HEK293 (cell line): Measurements from ENCODE around the gene FOXG1.

ENCODE experiments used
- CTCF ChIA-PET: fragments of 350-600 bp; formaldehyde crosslinking; extraction: SDS; loops from one replicate; lab custom pipeline; 2021; ENCODE audit warnings: antibody characterized with exemption; lab: Yijun Ruan, JAX
- POLR2A ChIA-PET: fragments of 300-600 bp; formaldehyde crosslinking; extraction: SDS; loops from one replicate; lab custom pipeline; 2020; ENCODE audit warnings: antibody characterized with exemption, inconsistent platforms; lab: Yijun Ruan, JAX
- H3K27ac ChIP-seq: fragments of 200-500 bp; sonication (Bioruptor generic); 2 replicates; pipeline ENCODE4 v1.5.1; 2014; ENCODE audit warnings: low read depth, low read length, control low read depth, inconsistent platforms; ENCODE audit errors: extremely low read depth
- H3K36me3 ChIP-seq, 2 experiments: fragments of 200-500 bp in 1 of 2; sonication (Bioruptor generic) in 1 of 2; 1 replicate in 1 of 2; 2 replicates in 1 of 2; pipeline ENCODE4 v1.5.1; 2014 to 2017; ENCODE audit warnings: inconsistent platforms in 2 of 2, low read length in 2 of 2; ENCODE audit not compliant: control insufficient read depth in 2 of 2, insufficient read depth in 1 of 2
- H3K4me1 ChIP-seq: fragments of 200-500 bp; sonication (Bioruptor generic); 2 replicates; pipeline ENCODE4 v1.5.1; 2014; ENCODE audit warnings: mild to moderate bottlenecking, low read length, inconsistent platforms; ENCODE audit not compliant: control insufficient read depth, insufficient read depth
- H3K4me3 ChIP-seq: 2 replicates; pipeline ENCODE4 v1.5.1; 2011; ENCODE audit warnings: low read depth, mild to moderate bottlenecking, control low read depth, low read length, moderate library complexity
- H3K9me3 ChIP-seq: fragments of 200-500 bp; sonication (Bioruptor generic); 2 replicates; pipeline ENCODE4 v1.5.1; 2014; ENCODE audit warnings: low read depth, low read length, inconsistent platforms; ENCODE audit not compliant: control insufficient read depth, insufficient read depth
- GLIS1 ChIP-seq: fragments of 450-650 bp; formaldehyde crosslinking; IDR thresholded peaks from 2 replicates; pipeline ENCODE4 v1.5.1; 2016; ENCODE audit warnings: missing biosample characterization, missing genetic modification characterization
- SCRT1 ChIP-seq: fragments of 450-650 bp; formaldehyde crosslinking; IDR thresholded peaks from 2 replicates; pipeline ENCODE4 v1.5.1; 2016; ENCODE audit warnings: missing biosample characterization, missing genetic modification characterization, borderline replicate concordance
- TCF7L2 ChIP-seq: IDR thresholded peaks from 2 replicates; pipeline ENCODE4 v1.6.1; 2011; ENCODE audit warnings: low read depth, mild to moderate bottlenecking, inconsistent platforms, low read length, moderate library complexity, borderline replicate concordance
- ZBTB7A ChIP-seq: fragments of 450-650 bp; formaldehyde crosslinking; IDR thresholded peaks from 2 replicates; pipeline ENCODE4 v1.5.1; 2016; ENCODE audit warnings: low read depth, missing biosample characterization, missing genetic modification characterization
- ZNF133 ChIP-seq: fragments of 450-650 bp; formaldehyde crosslinking; IDR thresholded peaks from 2 replicates; pipeline ENCODE4 v1.5.1; 2016; ENCODE audit warnings: missing biosample characterization, missing genetic modification characterization
- ZNF184 ChIP-seq: fragments of 450-650 bp; IDR thresholded peaks from 2 replicates; pipeline ENCODE4 v1.5.1; 2018; ENCODE audit warnings: missing biosample characterization, mild to moderate bottlenecking, missing genetic modification characterization
- ZNF202 ChIP-seq: fragments of 450-650 bp; formaldehyde crosslinking; IDR thresholded peaks from 2 replicates; pipeline ENCODE4 v1.5.1; 2016; ENCODE audit warnings: missing biosample characterization, missing genetic modification characterization, borderline replicate concordance
- ZNF274 ChIP-seq, 2 experiments: fragments of 200-500 bp in 1 of 2; fragments of 450-650 bp in 1 of 2; sonication (Bioruptor generic) in 1 of 2; formaldehyde crosslinking in 1 of 2; IDR thresholded peaks; 2 replicates each; pipeline versions ENCODE4 v1.5.1 to v1.6.1; 2014 to 2016; ENCODE audit warnings: borderline replicate concordance in 1 of 2, inconsistent platforms in 1 of 2, low read length in 1 of 2, missing biosample characterization in 1 of 2, missing genetic modification characterization in 1 of 2
- ZNF341 ChIP-seq: fragments of 450-650 bp; formaldehyde crosslinking; IDR thresholded peaks from 2 replicates; pipeline ENCODE4; 2016; ENCODE audit warnings: low read depth, missing biosample characterization, missing genetic modification characterization
- ZNF366 ChIP-seq: fragments of 450-650 bp; formaldehyde crosslinking; conservative IDR thresholded peaks from 2 replicates; pipeline ENCODE4 v1.5.1; 2016; ENCODE audit warnings: missing biosample characterization, missing genetic modification characterization
- ZNF404 ChIP-seq: fragments of 450-650 bp; formaldehyde crosslinking; IDR thresholded peaks from 2 replicates; pipeline ENCODE4 v1.5.1; 2017; ENCODE audit warnings: missing biosample characterization, missing genetic modification characterization
- ZNF426 ChIP-seq: fragments of 450-650 bp; formaldehyde crosslinking; IDR thresholded peaks from 2 replicates; pipeline ENCODE4 v1.5.1; 2017; ENCODE audit warnings: missing biosample characterization, missing genetic modification characterization, mild to moderate bottlenecking, inconsistent platforms, moderate library complexity
- ZNF473 ChIP-seq: fragments of 450-650 bp; formaldehyde crosslinking; IDR thresholded peaks from 2 replicates; pipeline ENCODE4 v1.5.1; 2017; ENCODE audit warnings: missing biosample characterization, missing genetic modification characterization
- ZNF521 ChIP-seq: fragments of 450-650 bp; formaldehyde crosslinking; IDR thresholded peaks from 2 replicates; pipeline ENCODE4 v1.5.1; 2017; ENCODE audit warnings: missing biosample characterization, mild to moderate bottlenecking, missing genetic modification characterization
- ZNF571 ChIP-seq: fragments of 450-650 bp; formaldehyde crosslinking; IDR thresholded peaks from 2 replicates; pipeline ENCODE4 v1.5.0; 2017; ENCODE audit warnings: missing biosample characterization, missing genetic modification characterization
- TF ChIP-seq, protein P1 (sequence below): fragments of 450-650 bp; formaldehyde crosslinking; conservative IDR thresholded peaks from 2 replicates; pipeline ENCODE4 v1.5.1; 2016; ENCODE audit warnings: low read depth, missing biosample characterization, missing genetic modification characterization
- TF ChIP-seq, protein P2 (sequence below): fragments of 450-650 bp; formaldehyde crosslinking; optimal IDR thresholded peaks from 2 replicates; pipeline ENCODE3; 2016; ENCODE audit warnings: missing biosample characterization, mild to moderate bottlenecking, missing genetic modification characterization
- TF ChIP-seq, protein P3 (sequence below): fragments of 450-650 bp; formaldehyde crosslinking; IDR thresholded peaks from 2 replicates; pipeline ENCODE4 v1.5.1; 2016; ENCODE audit warnings: missing biosample characterization, missing genetic modification characterization
- TF ChIP-seq, protein P4 (sequence below): fragments of 450-650 bp; formaldehyde crosslinking; IDR thresholded peaks from 2 replicates; pipeline ENCODE4 v1.5.1; 2016; ENCODE audit warnings: missing biosample characterization, missing genetic modification characterization

Gene FOXG1

DNA sequence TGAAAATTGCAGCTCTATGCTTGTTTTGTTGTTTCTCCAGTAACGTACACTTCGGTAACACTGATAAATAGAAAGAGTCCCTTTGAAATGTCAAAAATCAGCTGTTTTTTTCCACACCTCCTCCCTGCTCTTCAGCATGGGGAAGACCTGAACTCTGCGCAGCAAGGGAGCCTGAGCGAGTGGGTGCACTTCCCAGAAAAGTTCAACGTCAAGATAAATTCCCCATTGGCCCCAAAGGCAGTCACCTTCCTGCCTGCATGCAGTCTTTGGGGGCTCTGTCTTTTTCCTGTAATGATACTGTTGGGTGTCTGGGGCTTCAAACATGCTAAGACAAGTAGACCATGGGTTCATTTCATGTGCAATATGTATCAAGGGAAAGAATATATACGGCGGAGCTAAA, 8.8 kb upstream of the FOXG1 start:
- Histone ChIP-seq H3K4me1 (no peaks in the 10 kb centered on the region; the same call in 1 of the 2 replicates), H3K36me3 (peaks cover 0 to 11% of the 10 kb centered on the region in 2 experiments; a peak in 1 of 3 replicates), H3K9me3 (no peaks in the 10 kb centered on the region), H3K4me3 (no peak overlapping the region), H3K27ac (no peak overlapping the region)
- CTCF ChIA-PET, result interaction anchor here (0.6 to 1.4 kb wide), 9 partner anchors 8 to 1527 kb away, joined by 3 to 7 read pairs (median 3); no protein-coding TSS in a partner anchor
- POLR2A ChIA-PET, result interaction anchor here (1.1 kb wide), 1 partner anchor 8 kb away, joined by 5 read pairs; the partner anchor contains the start of gene FOXG1
- TF ChIP-seq, protein P1, sequence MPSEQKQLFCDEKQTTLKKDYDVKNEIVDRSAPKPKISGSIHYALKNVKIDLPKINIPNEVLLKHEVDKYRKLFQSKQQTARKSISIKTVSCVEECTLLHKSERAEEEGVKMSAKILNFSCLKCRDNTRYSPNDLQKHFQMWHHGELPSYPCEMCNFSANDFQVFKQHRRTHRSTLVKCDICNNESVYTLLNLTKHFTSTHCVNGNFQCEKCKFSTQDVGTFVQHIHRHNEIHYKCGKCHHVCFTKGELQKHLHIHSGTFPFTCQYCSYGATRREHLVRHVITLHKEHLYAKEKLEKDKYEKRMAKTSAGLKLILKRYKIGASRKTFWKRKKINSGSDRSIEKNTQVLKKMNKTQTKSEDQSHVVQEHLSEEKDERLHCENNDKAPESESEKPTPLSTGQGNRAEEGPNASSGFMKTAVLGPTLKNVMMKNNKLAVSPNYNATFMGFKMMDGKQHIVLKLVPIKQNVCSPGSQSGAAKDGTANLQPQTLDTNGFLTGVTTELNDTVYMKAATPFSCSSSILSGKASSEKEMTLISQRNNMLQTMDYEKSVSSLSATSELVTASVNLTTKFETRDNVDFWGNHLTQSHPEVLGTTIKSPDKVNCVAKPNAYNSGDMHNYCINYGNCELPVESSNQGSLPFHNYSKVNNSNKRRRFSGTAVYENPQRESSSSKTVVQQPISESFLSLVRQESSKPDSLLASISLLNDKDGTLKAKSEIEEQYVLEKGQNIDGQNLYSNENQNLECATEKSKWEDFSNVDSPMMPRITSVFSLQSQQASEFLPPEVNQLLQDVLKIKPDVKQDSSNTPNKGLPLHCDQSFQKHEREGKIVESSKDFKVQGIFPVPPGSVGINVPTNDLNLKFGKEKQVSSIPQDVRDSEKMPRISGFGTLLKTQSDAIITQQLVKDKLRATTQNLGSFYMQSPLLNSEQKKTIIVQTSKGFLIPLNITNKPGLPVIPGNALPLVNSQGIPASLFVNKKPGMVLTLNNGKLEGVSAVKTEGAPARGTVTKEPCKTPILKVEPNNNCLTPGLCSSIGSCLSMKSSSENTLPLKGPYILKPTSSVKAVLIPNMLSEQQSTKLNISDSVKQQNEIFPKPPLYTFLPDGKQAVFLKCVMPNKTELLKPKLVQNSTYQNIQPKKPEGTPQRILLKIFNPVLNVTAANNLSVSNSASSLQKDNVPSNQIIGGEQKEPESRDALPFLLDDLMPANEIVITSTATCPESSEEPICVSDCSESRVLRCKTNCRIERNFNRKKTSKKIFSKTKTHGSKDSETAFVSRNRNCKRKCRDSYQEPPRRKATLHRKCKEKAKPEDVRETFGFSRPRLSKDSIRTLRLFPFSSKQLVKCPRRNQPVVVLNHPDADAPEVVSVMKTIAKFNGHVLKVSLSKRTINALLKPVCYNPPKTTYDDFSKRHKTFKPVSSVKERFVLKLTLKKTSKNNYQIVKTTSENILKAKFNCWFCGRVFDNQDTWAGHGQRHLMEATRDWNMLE (tag by site-specific recombination), result no peak
- TF ChIP-seq, protein P2, sequence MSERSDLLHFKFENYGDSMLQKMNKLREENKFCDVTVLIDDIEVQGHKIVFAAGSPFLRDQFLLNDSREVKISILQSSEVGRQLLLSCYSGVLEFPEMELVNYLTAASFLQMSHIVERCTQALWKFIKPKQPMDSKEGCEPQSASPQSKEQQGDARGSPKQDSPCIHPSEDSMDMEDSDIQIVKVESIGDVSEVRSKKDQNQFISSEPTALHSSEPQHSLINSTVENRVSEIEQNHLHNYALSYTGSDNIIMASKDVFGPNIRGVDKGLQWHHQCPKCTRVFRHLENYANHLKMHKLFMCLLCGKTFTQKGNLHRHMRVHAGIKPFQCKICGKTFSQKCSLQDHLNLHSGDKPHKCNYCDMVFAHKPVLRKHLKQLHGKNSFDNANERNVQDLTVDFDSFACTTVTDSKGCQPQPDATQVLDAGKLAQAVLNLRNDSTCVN (tag by site-specific recombination), result no peak
- TF ChIP-seq ZNF571 (no peak), TCF7L2 (no peak), ZNF473 (tag by site-specific recombination) (no peak), ZNF404 (tag by site-specific recombination) (no peak)
- TF ChIP-seq, protein P3, sequence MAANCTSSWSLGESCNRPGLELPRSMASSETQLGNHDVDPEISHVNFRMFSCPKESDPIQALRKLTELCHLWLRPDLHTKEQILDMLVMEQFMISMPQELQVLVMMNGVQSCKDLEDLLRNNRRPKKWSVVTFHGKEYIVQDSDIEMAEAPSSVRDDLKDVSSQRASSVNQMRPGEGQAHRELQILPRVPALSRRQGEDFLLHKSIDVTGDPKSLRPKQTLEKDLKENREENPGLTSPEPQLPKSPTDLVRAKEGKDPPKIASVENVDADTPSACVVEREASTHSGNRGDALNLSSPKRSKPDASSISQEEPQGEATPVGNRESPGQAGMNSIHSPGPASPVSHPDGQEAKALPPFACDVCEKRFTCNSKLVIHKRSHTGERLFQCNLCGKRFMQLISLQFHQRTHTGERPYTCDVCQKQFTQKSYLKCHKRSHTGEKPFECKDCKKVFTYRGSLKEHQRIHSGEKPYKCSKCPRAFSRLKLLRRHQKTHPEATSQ (tag by site-specific recombination), result no peak

DNA sequence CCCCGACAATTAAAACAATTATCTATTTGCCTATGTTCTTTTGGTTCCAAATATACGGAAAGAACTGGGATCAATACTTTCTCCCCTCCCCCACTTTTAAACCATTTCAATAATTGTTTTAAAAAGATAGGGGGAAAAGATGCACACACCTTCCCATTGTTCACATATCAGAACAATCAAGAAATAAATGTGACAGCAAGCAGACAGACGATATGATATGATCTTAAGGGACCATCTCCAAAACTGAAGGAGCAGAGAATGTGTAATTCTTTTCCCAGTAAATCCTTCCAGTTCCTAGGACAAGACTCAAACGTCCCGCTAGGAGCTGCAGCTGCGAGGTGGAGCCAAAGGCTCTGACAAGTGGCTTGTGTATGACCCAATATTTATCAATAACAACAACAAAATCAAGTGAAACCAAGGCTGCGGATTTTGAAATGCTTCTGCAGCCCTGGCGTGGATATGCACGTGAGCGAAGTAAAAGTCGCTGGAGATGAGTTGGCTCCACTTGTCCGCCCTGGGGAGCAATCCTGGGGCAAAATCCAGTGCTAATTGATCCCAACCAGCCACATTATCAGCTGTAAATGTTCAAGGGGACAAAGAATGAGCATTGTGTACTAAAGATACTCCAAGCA, 8.2 kb upstream of the FOXG1 start:
- Histone ChIP-seq H3K4me3 (no peak overlapping the region), H3K4me1 (no peaks in the 10 kb centered on the region; the same call in none of the 2 replicates), H3K9me3 (no peaks in the 10 kb centered on the region), H3K36me3 (peaks cover 0 to 11% of the 10 kb centered on the region in 2 experiments; a peak in 1 of 3 replicates), H3K27ac (no peak overlapping the region)
- no peak for TF ChIP-seq SCRT1 (tag by site-specific recombination)
- ChIA-PET POLR2A (no interaction called here), CTCF (no interaction called here)

DNA sequence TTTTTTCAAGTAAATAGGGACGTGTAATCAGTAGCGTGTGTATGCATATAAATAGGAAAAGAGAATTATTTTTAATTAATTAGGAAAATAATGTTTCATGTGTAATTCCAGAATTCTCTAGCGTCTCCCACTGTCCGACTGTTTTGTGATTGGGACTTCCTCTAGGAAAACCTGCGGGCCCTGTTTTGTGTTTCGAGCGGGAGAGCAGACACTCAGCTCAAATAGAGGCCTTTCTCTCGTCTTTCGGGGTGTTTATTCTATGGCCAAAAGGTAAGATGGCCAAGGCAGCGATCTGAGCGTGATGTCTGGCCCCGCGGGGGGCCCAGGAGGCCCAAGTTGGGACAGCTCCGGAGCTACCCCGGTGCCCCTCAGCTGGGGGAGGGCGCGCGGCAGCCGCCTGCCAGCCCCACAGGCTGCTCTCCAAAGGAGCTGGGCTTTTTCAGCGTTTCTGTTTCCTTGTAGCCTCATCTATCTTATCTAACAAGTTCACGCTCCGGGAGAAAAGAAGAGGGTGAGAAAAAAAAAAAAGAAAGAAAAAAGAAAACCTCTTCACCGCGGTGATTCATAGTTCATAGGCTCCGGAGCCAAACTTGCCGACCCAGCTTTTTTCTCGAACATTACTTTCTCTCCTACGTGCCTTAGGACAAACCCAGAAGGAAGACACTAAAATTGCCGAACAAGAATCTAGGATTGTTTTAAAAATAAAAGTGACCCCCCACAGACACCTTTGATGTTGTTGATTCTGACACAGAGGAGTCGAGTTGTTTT, 7.5 kb upstream of the FOXG1 start:
- POLR2A ChIA-PET, result interaction anchor here (0.6 kb wide), 1 partner anchor 9 kb away, joined by 3 read pairs; no protein-coding TSS in a partner anchor
- no peak for TF ChIP-seq ZBTB7A (tag by site-specific recombination)
- TF ChIP-seq GLIS1 (tag by site-specific recombination), result no peak
- TF ChIP-seq ZNF426 (tag by site-specific recombination), result no peak
- TF ChIP-seq ZNF184 (tag by site-specific recombination), result no peak
- TF ChIP-seq ZNF366 (tag by site-specific recombination), result no peak
- TF ChIP-seq ZNF202 (tag by site-specific recombination), result no peak
- TF ChIP-seq ZNF274 (IDR thresholded peaks at IDR 0.05; ENCODE audit: low read length), result no peak
- no peak for TF ChIP-seq ZNF274 (tag by site-specific recombination; IDR thresholded peaks at IDR 0.05; ENCODE audit: borderline replicate concordance)
- no peak for TF ChIP-seq ZNF341 (tag by site-specific recombination)
- no peak for TF ChIP-seq ZNF521 (tag by site-specific recombination)
- TF ChIP-seq, protein P4, sequence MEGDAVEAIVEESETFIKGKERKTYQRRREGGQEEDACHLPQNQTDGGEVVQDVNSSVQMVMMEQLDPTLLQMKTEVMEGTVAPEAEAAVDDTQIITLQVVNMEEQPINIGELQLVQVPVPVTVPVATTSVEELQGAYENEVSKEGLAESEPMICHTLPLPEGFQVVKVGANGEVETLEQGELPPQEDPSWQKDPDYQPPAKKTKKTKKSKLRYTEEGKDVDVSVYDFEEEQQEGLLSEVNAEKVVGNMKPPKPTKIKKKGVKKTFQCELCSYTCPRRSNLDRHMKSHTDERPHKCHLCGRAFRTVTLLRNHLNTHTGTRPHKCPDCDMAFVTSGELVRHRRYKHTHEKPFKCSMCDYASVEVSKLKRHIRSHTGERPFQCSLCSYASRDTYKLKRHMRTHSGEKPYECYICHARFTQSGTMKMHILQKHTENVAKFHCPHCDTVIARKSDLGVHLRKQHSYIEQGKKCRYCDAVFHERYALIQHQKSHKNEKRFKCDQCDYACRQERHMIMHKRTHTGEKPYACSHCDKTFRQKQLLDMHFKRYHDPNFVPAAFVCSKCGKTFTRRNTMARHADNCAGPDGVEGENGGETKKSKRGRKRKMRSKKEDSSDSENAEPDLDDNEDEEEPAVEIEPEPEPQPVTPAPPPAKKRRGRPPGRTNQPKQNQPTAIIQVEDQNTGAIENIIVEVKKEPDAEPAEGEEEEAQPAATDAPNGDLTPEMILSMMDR (tag by site-specific recombination), result no peak
- no peak for TF ChIP-seq ZNF133 (tag by site-specific recombination)

More for the DNA sequence above, 7.5 kb upstream of the FOXG1 start:
- CTCF ChIA-PET, result no interaction called here
- H3K4me3 ChIP-seq, result no peak overlapping the region
- H3K27ac ChIP-seq, result no peak overlapping the region
- peaks cover 3% of the 10 kb centered on the region for H3K4me1 ChIP-seq
- H3K9me3 ChIP-seq, result no peaks in the 10 kb centered on the region
- peaks cover 0 to 11% of the 10 kb centered on the region in 2 experiments; a peak in 1 of 3 replicates for H3K36me3 ChIP-seq
